PC-3 (cell line): ENCODE results near the gene SOBP. TPM values are rescaled to one million over a fixed set of nuclear protein-coding genes. Genes with fewer than 3 reads are reported as not detected.

Source experiments
- ATAC-seq: fragments of 200-7000 bp; cut with Tn5 transposase; 2 replicates; pipeline ENCODE4 v1.9.1; 2020; ENCODE audit warnings: mild to moderate bottlenecking, moderate library complexity
- BruUV-seq: library from RNA; stranded (reverse); fragments of 400-500 nt; replicated peaks from 2 replicates; lab custom pipeline; 2021; lab: Mats Ljungman, UMichigan
- CTCF ChIA-PET: fragments of 300-600 bp; sonication (Branson Sonifier 250); formaldehyde crosslinking; loops from one replicate; lab custom pipeline; 2022; ENCODE audit warnings: antibody characterized with exemption; lab: Charles Lee
- POLR2A ChIA-PET: fragments of 300-600 bp; sonication (Branson Sonifier 250); formaldehyde crosslinking; loops from one replicate; lab custom pipeline; 2022; ENCODE audit warnings: antibody characterized with exemption; ENCODE audit not compliant: unreplicated experiment; lab: Charles Lee
- DNase-seq: peaks from one replicate; pipeline ENCODE4 v3.0.0-alpha.2; 2015
- H2AFZ ChIP-seq: fragments of 300-600 bp; sonication (generic); 2 replicates; pipeline ENCODE4 v1.6.0; 2016; ENCODE audit warnings: antibody characterized with exemption, low read length
- H3F3A ChIP-seq: fragments of 300-600 bp; sonication (generic); one replicate; pipeline ENCODE4 v1.6.0; 2017; ENCODE audit warnings: antibody characterized with exemption, low read length, control low read depth, mild to moderate bottlenecking; ENCODE audit not compliant: unreplicated experiment
- H3K27ac ChIP-seq: fragments of 300-600 bp; sonication (generic); 2 replicates; pipeline ENCODE4 v1.5.1; 2016; ENCODE audit warnings: mild to moderate bottlenecking, low read length
- H3K27me3 ChIP-seq: fragments of 300-600 bp; sonication (generic); 2 replicates; pipeline ENCODE4 v1.6.1; 2016; ENCODE audit warnings: low read length, mixed read lengths
- H3K36me3 ChIP-seq: fragments of 300-600 bp; sonication (generic); 2 replicates; pipeline ENCODE4 v1.6.1; 2016; ENCODE audit warnings: low read depth, mixed run types, low read length, mixed read lengths
- H3K4me1 ChIP-seq: fragments of 300-600 bp; sonication (generic); 2 replicates; pipeline ENCODE4 v1.5.1; 2016; ENCODE audit warnings: low read length; ENCODE audit not compliant: insufficient read depth
- H3K4me2 ChIP-seq: fragments of 300-600 bp; sonication (generic); 2 replicates; pipeline ENCODE4 v1.6.0; 2016; ENCODE audit warnings: low read length
- H3K4me3 ChIP-seq: fragments of 300-600 bp; sonication (generic); 2 replicates; pipeline ENCODE4 v1.5.1; 2016; ENCODE audit warnings: mild to moderate bottlenecking, low read length, mixed read lengths
- H3K79me2 ChIP-seq: fragments of 300-600 bp; sonication (generic); 2 replicates; pipeline ENCODE4 v1.6.1; 2017; ENCODE audit warnings: low read length, mixed read lengths
- H3K9ac ChIP-seq: fragments of 300-600 bp; sonication (generic); 2 replicates; pipeline ENCODE4 v1.6.0; 2016; ENCODE audit warnings: mild to moderate bottlenecking, low read length
- H3K9me2 ChIP-seq: fragments of 300-600 bp; sonication (generic); replicated peaks from 2 replicates; pipeline ENCODE4 v1.6.1; 2016; ENCODE audit warnings: mixed run types, low read length, mixed read lengths
- H3K9me3 ChIP-seq: fragments of 300-600 bp; sonication (generic); 2 replicates; pipeline ENCODE4 v1.6.1; 2016; ENCODE audit warnings: low read length, mixed read lengths
- H4K20me1 ChIP-seq: fragments of 300-600 bp; sonication (generic); 2 replicates; pipeline ENCODE4 v1.6.1; 2016; ENCODE audit warnings: low read length, mixed read lengths
- CTCF ChIP-seq: fragments of 300-600 bp; sonication (generic); conservative IDR thresholded peaks from 2 replicates; pipeline ENCODE4 v1.5.1; 2017; ENCODE audit warnings: antibody characterized with exemption, low read depth, mild to moderate bottlenecking, low read length
- EZH2 ChIP-seq: fragments of 300-600 bp; sonication (generic); IDR thresholded peaks from one replicate; pipeline ENCODE4 v1.6.1; 2017; ENCODE audit warnings: antibody characterized with exemption, mild to moderate bottlenecking, low read length; ENCODE audit not compliant: unreplicated experiment
- EZH2phosphoT487 ChIP-seq: fragments of 300-600 bp; sonication (generic); IDR thresholded peaks from 2 replicates; pipeline ENCODE4 v1.6.1; 2018; ENCODE audit warnings: mild to moderate bottlenecking, antibody characterized with exemption, low read length, borderline replicate concordance
- intact Hi-C: fragments of 100-400 bp; cut with micrococcal nuclease; formaldehyde crosslinking; loops from 2 replicates; pipeline ENCODE4 v1.9.0; 2023
- total RNA-seq: library from RNA; depleted of rRNA; stranded (reverse); fragments of >200 nt; gene quantifications from 2 replicates; pipeline ENCODE4 v1.2.3, GENCODE V29; 2014

SOBP gene
- total RNA-seq, 1 experiment from 2014 or later = 0.15 TPM

DNA sequence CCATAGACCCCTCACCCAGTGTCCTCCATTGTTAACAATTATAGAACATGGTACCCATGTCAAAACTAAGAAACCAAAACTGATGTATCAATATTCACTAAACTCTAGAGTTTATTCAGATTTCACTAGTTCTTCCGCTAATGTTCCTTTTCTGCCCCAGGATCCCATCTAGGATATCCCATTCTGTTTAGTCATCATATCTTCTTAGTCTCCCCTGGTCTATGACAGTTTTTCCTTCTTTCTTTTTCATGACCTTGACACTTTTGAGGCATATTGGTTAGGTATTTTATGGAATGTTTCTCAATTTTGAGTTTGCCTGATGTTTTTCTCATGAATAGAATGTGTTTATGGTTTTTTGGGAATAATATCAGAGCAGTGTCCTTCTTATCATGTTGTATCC, 187.5 kb downstream of the SOBP start:
- CTCF ChIA-PET = interaction anchor here (1.0 kb wide), 1 partner anchor 359 kb away, joined by 3 read pairs; no protein-coding TSS in a partner anchor
- Histone ChIP-seq H3K9ac (no peak overlapping the region), H3K27ac (no peak overlapping the region), H3K79me2 (no peaks in the 10 kb centered on the region), H3K36me3 (peaks cover 2% of the 10 kb centered on the region; the same call in 1 of the 2 replicates), H3K4me1 (no peaks in the 10 kb centered on the region), H3K4me3 (no peak overlapping the region), H4K20me1 (no peaks in the 10 kb centered on the region), H2AFZ (no peak overlapping the region), H3F3A (no peaks in the 10 kb centered on the region), H3K4me2 (no peak overlapping the region), H3K9me2 (no peaks in the 10 kb centered on the region), H3K27me3 (no peaks in the 10 kb centered on the region), H3K9me3 (no peaks in the 10 kb centered on the region)
- no TSS peak for BruUV-seq
- ATAC-seq (no peak), DNase-seq (no peak)
- POLR2A ChIA-PET = no interaction called here
- TF ChIP-seq EZH2 (no peak), EZH2phosphoT487 (no peak), CTCF (no peak)
- intact Hi-C loops = loop anchor here (5.0 kb wide), 2 partner anchors 360 to 545 kb away; no protein-coding TSS in a partner anchor

DNA sequence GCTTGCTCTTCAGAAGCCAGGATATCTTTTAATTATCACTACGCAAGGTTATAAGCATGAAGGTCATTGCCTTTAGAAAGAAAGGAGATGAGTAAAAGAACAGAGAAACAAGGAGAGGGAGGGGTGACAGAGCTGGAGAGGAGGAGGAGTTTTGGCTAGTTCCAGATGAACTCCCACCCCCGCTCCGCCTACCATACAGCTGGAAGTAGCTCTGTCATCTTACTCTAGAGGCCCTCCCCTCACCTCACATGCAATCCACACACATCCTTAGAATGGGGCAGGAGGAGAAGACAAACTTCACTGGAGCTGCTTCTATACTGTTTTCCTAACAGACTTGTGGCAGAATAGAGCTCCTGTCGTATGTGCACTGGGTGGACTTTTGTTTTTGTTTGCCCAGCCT, 189.5 kb downstream of the SOBP start:
- Histone ChIP-seq H2AFZ (no peak overlapping the region), H3K4me2 (no peak overlapping the region), H3K36me3 (peaks cover 2% of the 10 kb centered on the region; the same call in 1 of the 2 replicates), H3K4me1 (no peaks in the 10 kb centered on the region), H3K9me2 (no peaks in the 10 kb centered on the region), H3K27ac (no peak overlapping the region), H3K27me3 (no peaks in the 10 kb centered on the region), H3F3A (no peaks in the 10 kb centered on the region), H4K20me1 (no peaks in the 10 kb centered on the region), H3K4me3 (no peak overlapping the region), H3K9ac (no peak overlapping the region), H3K79me2 (no peaks in the 10 kb centered on the region), H3K9me3 (no peaks in the 10 kb centered on the region)
- DNase-seq = no peak
- TF ChIP-seq CTCF (no peak), EZH2phosphoT487 (no peak), EZH2 (no peak)
- POLR2A ChIA-PET = no interaction called here
- ATAC-seq = no peak
- BruUV-seq = no TSS peak
- intact Hi-C loops = loop anchor here (5.0 kb wide), 2 partner anchors 362 to 547 kb away; no protein-coding TSS in a partner anchor
- CTCF ChIA-PET = no interaction called here

GRCh38 chr6:107682721-107683120, 192.8 kb downstream of the SOBP start:
- no peaks in the 10 kb centered on the region for H4K20me1 ChIP-seq
- intact Hi-C loops = no loop called here
- no peak overlapping the region for H3K4me3 ChIP-seq
- no peak for TF ChIP-seq EZH2phosphoT487
- TF ChIP-seq EZH2 = no peak
- TF ChIP-seq CTCF = no peak
- H3K36me3 ChIP-seq = no peaks in the 10 kb centered on the region
- BruUV-seq = no TSS peak
- H3K79me2 ChIP-seq = no peaks in the 10 kb centered on the region
- no peaks in the 10 kb centered on the region for H3K9me3 ChIP-seq
- ChIA-PET POLR2A (no interaction called here), CTCF (no interaction called here)
- no peak for ATAC-seq
- H3K4me1 ChIP-seq = no peaks in the 10 kb centered on the region
- no peaks in the 10 kb centered on the region for H3F3A ChIP-seq
- H3K27ac ChIP-seq = no peak overlapping the region
- H3K27me3 ChIP-seq = no peaks in the 10 kb centered on the region
- H3K9me2 ChIP-seq = no peaks in the 10 kb centered on the region
- DNase-seq = no peak
- H3K4me2 ChIP-seq = no peak overlapping the region
- H2AFZ ChIP-seq = no peak overlapping the region
- H3K9ac ChIP-seq = no peak overlapping the region
